Liver (tissue), 10 donors: Measurements from ENCODE around the gene SAT1. TPM values are rescaled to one million over a fixed set of nuclear protein-coding genes. Genes with fewer than 3 reads are reported as not detected.

Experiments
- DNase-seq: peaks from one replicate; pipeline ENCODE4 v3.0.0-alpha.2; 2017; ENCODE audit warnings: low spot score
- H3K27ac ChIP-seq, 2 donors: one replicate each; pipeline ENCODE4 v1.7.0; 2013; ENCODE audit warnings: inconsistent platforms in 2 of 2, low read length in 2 of 2, control low read depth in 1 of 2, low read depth in 1 of 2, mild to moderate bottlenecking in 1 of 2
- H3K27me3 ChIP-seq, 4 donors: one replicate each; pipeline versions ENCODE4 v1.6.1 to v1.7.0; 2013; ENCODE audit warnings: low read length in 3 of 4, inconsistent platforms in 1 of 4, mild to moderate bottlenecking in 1 of 4, moderate library complexity in 1 of 4; ENCODE audit not compliant: control insufficient read depth in 4 of 4, insufficient read depth in 4 of 4
- H3K36me3 ChIP-seq, 4 donors: one replicate each; pipeline versions ENCODE4 v1.6.1 to v1.7.0; 2013; ENCODE audit warnings: low read length in 3 of 4, mild to moderate bottlenecking in 3 of 4, low read depth in 1 of 4, moderate library complexity in 1 of 4; ENCODE audit not compliant: control insufficient read depth in 4 of 4, insufficient read depth in 3 of 4
- H3K4me1 ChIP-seq, 4 donors: one replicate each; pipeline versions ENCODE4 v1.6.1 to v1.7.0; 2013; ENCODE audit warnings: low read length in 3 of 4, mild to moderate bottlenecking in 3 of 4, moderate library complexity in 1 of 4; ENCODE audit not compliant: control insufficient read depth in 4 of 4, insufficient read depth in 4 of 4
- H3K4me3 ChIP-seq, 3 donors: one replicate each; pipeline versions ENCODE4 v1.6.1 to v1.7.0; 2013; ENCODE audit warnings: low read length in 3 of 3, control low read depth in 1 of 3, low read depth in 1 of 3, mild to moderate bottlenecking in 1 of 3
- H3K9ac ChIP-seq, 2 donors: one replicate each; pipeline ENCODE4 v1.7.0; 2013; ENCODE audit warnings: low read length in 2 of 2, mild to moderate bottlenecking in 2 of 2, moderate library complexity in 2 of 2, control low read depth in 1 of 2, low read depth in 1 of 2
- H3K9me3 ChIP-seq, 4 donors: one replicate each; pipeline versions ENCODE4 v1.6.1 to v1.7.0; 2013; ENCODE audit warnings: low read length in 3 of 4; ENCODE audit not compliant: control insufficient read depth in 4 of 4
- FOXA1 ChIP-seq: IDR thresholded peaks from 2 replicates; pipeline ENCODE4 v1.6.1; 2016; ENCODE audit warnings: antibody characterized with exemption
- GABPA ChIP-seq, 2 donors: IDR thresholded peaks in 1 of 2; conservative IDR thresholded peaks in 1 of 2; 2 replicates each; pipeline ENCODE4 v1.6.1; 2016; ENCODE audit warnings: antibody characterized with exemption in 2 of 2, mild to moderate bottlenecking in 1 of 2, moderate library complexity in 1 of 2
- HNF4A ChIP-seq, 2 donors: conservative IDR thresholded peaks; 2 replicates each; pipeline ENCODE4 v1.6.1; 2016; ENCODE audit warnings: antibody characterized with exemption in 2 of 2, mild to moderate bottlenecking in 2 of 2
- NR2F2 ChIP-seq: IDR thresholded peaks from 2 replicates; pipeline ENCODE4 v1.6.1; 2016; ENCODE audit warnings: antibody characterized with exemption
- RAD21 ChIP-seq, 2 donors: IDR thresholded peaks; 2 replicates each; pipeline ENCODE4 v1.6.1; 2016; ENCODE audit warnings: antibody characterized with exemption in 2 of 2, mild to moderate bottlenecking in 2 of 2
- WGBS: extraction: QIAGEN DNeasy Blood & Tissue Kit; methylation state at CpG from one replicate; pipeline ENCODE4 v1.1.7; 2013; 5-methylcytosine and 5-hydroxymethylcytosine counted together
- polyA plus RNA-seq, 2 donors: library from polyadenylated mRNA; stranded (reverse) in 1 of 2; unstranded in 1 of 2; fragments of 200-250 nt in 1 of 2; fragments of >200 nt in 1 of 2; fragmentation: Nextera tagmentation in 1 of 2; extraction: Ambion mirVana in 1 of 2; gene quantifications; one replicate each; pipeline versions ENCODE4 v1.2.1 to v1.2.3, GENCODE V29; 2013 to 2015
- small RNA-seq: library from RNA; depleted of rRNA; stranded (forward); fragments of <200 nt; gene quantifications from one replicate; pipeline ENCODE3, GENCODE V24; 2014
- total RNA-seq, 2 donors: library from RNA; depleted of rRNA; stranded (reverse); fragments of >200 nt; gene quantifications; one replicate each; pipeline ENCODE4 v1.2.3, GENCODE V29; 2014
- TF ChIP-seq, protein P1 (sequence below): IDR thresholded peaks from 2 replicates; pipeline ENCODE4 v1.6.1; 2016; ENCODE audit warnings: antibody characterized with exemption
- TF ChIP-seq, protein P2 (sequence below): IDR thresholded peaks from 2 replicates; pipeline ENCODE4 v1.6.1; 2016; ENCODE audit warnings: antibody characterized with exemption, mild to moderate bottlenecking
- TF ChIP-seq, protein P3 (sequence below): fragments of 150-350 bp; IDR thresholded peaks from 2 replicates; pipeline ENCODE4 v1.5.1; 2017; ENCODE audit warnings: improper control_type of control experiment, low read depth, low read length; ENCODE audit not compliant: missing input control
- donor health status: healthy.
- donor health status: healthy.
- donor health status: healthy.
- donor health status: healthy.
- donor health status: healthy.

The SAT1 gene
- total and polyA plus RNA-seq, 4 donors = 105 to 780 (median 296) TPM

DNA sequence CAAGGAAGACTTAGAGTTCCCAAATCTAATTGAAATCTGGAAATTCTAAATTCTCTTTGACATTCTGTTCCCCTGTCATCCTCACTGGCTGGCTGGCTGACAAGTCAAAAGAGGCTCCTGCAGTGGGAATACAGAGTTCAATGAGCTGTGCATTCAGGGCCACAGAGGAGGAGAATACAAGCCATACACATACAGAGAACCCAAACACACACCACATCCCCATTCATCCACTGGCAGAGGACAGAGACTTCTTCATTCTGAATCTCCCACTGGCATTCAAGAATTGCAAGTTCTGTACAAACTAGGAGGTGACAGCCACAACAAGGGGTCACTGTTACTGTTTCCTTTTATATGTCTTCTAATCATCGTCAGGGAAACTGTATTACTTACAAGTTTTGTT is 49.7 kb downstream of the SAT1 start:
- no peak for DNase-seq
- H3K27me3 ChIP-seq = no peaks in the 10 kb centered on the region
- H3K36me3 ChIP-seq = no peaks in the 10 kb centered on the region
- H3K9me3 ChIP-seq = no peaks in the 10 kb centered on the region
- peaks cover 0 to 3% (median under 1%) of the 10 kb centered on the region in 4 donors for H3K4me1 ChIP-seq
- H3K9ac ChIP-seq = no peak overlapping the region
- 76% methylated on average over 1 of the region's 1 CpG for WGBS
- TF ChIP-seq FOXA1 = no peak
- TF ChIP-seq GABPA (IDR thresholded peaks at IDR 0.05 in 1 of 2, conservative IDR thresholded peaks at IDR 0.05 in 1 of 2) = no peak
- no peak for TF ChIP-seq RAD21 (IDR thresholded peaks at IDR 0.05)
- TF ChIP-seq, protein P1, sequence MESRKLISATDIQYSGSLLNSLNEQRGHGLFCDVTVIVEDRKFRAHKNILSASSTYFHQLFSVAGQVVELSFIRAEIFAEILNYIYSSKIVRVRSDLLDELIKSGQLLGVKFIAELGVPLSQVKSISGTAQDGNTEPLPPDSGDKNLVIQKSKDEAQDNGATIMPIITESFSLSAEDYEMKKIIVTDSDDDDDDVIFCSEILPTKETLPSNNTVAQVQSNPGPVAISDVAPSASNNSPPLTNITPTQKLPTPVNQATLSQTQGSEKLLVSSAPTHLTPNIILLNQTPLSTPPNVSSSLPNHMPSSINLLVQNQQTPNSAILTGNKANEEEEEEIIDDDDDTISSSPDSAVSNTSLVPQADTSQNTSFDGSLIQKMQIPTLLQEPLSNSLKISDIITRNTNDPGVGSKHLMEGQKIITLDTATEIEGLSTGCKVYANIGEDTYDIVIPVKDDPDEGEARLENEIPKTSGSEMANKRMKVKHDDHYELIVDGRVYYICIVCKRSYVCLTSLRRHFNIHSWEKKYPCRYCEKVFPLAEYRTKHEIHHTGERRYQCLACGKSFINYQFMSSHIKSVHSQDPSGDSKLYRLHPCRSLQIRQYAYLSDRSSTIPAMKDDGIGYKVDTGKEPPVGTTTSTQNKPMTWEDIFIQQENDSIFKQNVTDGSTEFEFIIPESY = no peak
- no peak for TF ChIP-seq HNF4A (conservative IDR thresholded peaks at IDR 0.05)
- no peak for TF ChIP-seq NR2F2
- TF ChIP-seq, protein P2, sequence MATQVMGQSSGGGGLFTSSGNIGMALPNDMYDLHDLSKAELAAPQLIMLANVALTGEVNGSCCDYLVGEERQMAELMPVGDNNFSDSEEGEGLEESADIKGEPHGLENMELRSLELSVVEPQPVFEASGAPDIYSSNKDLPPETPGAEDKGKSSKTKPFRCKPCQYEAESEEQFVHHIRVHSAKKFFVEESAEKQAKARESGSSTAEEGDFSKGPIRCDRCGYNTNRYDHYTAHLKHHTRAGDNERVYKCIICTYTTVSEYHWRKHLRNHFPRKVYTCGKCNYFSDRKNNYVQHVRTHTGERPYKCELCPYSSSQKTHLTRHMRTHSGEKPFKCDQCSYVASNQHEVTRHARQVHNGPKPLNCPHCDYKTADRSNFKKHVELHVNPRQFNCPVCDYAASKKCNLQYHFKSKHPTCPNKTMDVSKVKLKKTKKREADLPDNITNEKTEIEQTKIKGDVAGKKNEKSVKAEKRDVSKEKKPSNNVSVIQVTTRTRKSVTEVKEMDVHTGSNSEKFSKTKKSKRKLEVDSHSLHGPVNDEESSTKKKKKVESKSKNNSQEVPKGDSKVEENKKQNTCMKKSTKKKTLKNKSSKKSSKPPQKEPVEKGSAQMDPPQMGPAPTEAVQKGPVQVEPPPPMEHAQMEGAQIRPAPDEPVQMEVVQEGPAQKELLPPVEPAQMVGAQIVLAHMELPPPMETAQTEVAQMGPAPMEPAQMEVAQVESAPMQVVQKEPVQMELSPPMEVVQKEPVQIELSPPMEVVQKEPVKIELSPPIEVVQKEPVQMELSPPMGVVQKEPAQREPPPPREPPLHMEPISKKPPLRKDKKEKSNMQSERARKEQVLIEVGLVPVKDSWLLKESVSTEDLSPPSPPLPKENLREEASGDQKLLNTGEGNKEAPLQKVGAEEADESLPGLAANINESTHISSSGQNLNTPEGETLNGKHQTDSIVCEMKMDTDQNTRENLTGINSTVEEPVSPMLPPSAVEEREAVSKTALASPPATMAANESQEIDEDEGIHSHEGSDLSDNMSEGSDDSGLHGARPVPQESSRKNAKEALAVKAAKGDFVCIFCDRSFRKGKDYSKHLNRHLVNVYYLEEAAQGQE = no peak
- TF ChIP-seq, protein P3, sequence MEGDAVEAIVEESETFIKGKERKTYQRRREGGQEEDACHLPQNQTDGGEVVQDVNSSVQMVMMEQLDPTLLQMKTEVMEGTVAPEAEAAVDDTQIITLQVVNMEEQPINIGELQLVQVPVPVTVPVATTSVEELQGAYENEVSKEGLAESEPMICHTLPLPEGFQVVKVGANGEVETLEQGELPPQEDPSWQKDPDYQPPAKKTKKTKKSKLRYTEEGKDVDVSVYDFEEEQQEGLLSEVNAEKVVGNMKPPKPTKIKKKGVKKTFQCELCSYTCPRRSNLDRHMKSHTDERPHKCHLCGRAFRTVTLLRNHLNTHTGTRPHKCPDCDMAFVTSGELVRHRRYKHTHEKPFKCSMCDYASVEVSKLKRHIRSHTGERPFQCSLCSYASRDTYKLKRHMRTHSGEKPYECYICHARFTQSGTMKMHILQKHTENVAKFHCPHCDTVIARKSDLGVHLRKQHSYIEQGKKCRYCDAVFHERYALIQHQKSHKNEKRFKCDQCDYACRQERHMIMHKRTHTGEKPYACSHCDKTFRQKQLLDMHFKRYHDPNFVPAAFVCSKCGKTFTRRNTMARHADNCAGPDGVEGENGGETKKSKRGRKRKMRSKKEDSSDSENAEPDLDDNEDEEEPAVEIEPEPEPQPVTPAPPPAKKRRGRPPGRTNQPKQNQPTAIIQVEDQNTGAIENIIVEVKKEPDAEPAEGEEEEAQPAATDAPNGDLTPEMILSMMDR = no peak
- no peak overlapping the region for H3K27ac ChIP-seq
- H3K4me3 ChIP-seq = no peak overlapping the region

Small RNAs within 50 kb of the gene (small RNA-seq; reads per million reads assigned to genes)
- not detected for gene RF00019

Other genes starting within 250 kb of the SAT1 start
- gene PRDX4, start 115.7 kb upstream of the SAT1 start, total RNA-seq = 100 to 1,000 TPM; 183 to 355 TPM
- gene PRDX4, start 115.7 kb upstream of the SAT1 start, polyA plus RNA-seq = 100 to 1,000 TPM; 470 to 480 TPM
- gene ACOT9, start 39.9 kb upstream of the SAT1 start, total RNA-seq = 10 to 100 TPM; 10.2 to 16.3 TPM
- gene ACOT9, start 39.9 kb upstream of the SAT1 start, polyA plus RNA-seq = 10 to 100 TPM in 1 of 2 donors, 1 to 10 TPM in 1; 9.3 to 13.0 TPM
- gene APOO, start 124.8 kb downstream of the SAT1 start, total RNA-seq = 1 to 10 TPM; 5.4 TPM
- 10 to 100 TPM; 12.1 to 18.0 TPM for gene APOO, start 124.8 kb downstream of the SAT1 start, polyA plus RNA-seq
- gene CXorf58, start 124.8 kb downstream of the SAT1 start, total RNA-seq = under 1 TPM; 0.05 to 0.17 TPM
- not detected for gene CXorf58, start 124.8 kb downstream of the SAT1 start, polyA plus RNA-seq
- gene KLHL15, start 244.0 kb downstream of the SAT1 start, total RNA-seq = 10 to 100 TPM; 10.1 to 10.6 TPM
- gene KLHL15, start 244.0 kb downstream of the SAT1 start, polyA plus RNA-seq = 1 to 10 TPM; 1.4 to 2.0 TPM